PFSK-1 (cell line): ENCODE results near the gene NRG3.

Source experiments
- FOXP2 ChIP-seq: optimal IDR thresholded peaks from 2 replicates; pipeline ENCODE3; 2011; ENCODE audit warnings: borderline replicate concordance, control low read depth, inconsistent platforms; ENCODE audit not compliant: insufficient read depth; ENCODE audit errors: extremely low read length, extremely low read depth
- POLR2AphosphoS5 ChIP-seq: IDR thresholded peaks from 2 replicates; pipeline ENCODE4 v1.6.1; 2012; ENCODE audit warnings: low read depth, mild to moderate bottlenecking, control low read depth, low read length, moderate library complexity
- SIN3A ChIP-seq: IDR thresholded peaks from 2 replicates; pipeline ENCODE4 v1.6.1; 2012; ENCODE audit warnings: mild to moderate bottlenecking, low read length, moderate library complexity, borderline replicate concordance; ENCODE audit not compliant: insufficient read depth
- TAF1 ChIP-seq: IDR thresholded peaks from 2 replicates; pipeline ENCODE4 v1.6.1; 2012; ENCODE audit warnings: low read length, control low read depth, borderline replicate concordance; ENCODE audit not compliant: insufficient read depth
- TF ChIP-seq, protein P1 (sequence below), 2 experiments: IDR thresholded peaks; 2 replicates each; pipeline versions ENCODE4 v1.6.1 to v1.8.0; 2011 to 2012; ENCODE audit warnings: low read depth in 2 of 2, low read length in 2 of 2, control low read depth in 1 of 2, inconsistent platforms in 1 of 2, mild to moderate bottlenecking in 1 of 2, moderate library complexity in 1 of 2; ENCODE audit not compliant: insufficient read depth in 1 of 2

NRG3 gene

GRCh38 chr10:82980321-82980720, 1105.3 kb downstream of the NRG3 start:
- TF ChIP-seq, protein P1, sequence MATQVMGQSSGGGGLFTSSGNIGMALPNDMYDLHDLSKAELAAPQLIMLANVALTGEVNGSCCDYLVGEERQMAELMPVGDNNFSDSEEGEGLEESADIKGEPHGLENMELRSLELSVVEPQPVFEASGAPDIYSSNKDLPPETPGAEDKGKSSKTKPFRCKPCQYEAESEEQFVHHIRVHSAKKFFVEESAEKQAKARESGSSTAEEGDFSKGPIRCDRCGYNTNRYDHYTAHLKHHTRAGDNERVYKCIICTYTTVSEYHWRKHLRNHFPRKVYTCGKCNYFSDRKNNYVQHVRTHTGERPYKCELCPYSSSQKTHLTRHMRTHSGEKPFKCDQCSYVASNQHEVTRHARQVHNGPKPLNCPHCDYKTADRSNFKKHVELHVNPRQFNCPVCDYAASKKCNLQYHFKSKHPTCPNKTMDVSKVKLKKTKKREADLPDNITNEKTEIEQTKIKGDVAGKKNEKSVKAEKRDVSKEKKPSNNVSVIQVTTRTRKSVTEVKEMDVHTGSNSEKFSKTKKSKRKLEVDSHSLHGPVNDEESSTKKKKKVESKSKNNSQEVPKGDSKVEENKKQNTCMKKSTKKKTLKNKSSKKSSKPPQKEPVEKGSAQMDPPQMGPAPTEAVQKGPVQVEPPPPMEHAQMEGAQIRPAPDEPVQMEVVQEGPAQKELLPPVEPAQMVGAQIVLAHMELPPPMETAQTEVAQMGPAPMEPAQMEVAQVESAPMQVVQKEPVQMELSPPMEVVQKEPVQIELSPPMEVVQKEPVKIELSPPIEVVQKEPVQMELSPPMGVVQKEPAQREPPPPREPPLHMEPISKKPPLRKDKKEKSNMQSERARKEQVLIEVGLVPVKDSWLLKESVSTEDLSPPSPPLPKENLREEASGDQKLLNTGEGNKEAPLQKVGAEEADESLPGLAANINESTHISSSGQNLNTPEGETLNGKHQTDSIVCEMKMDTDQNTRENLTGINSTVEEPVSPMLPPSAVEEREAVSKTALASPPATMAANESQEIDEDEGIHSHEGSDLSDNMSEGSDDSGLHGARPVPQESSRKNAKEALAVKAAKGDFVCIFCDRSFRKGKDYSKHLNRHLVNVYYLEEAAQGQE (IDR thresholded peaks at IDR 0.05; ENCODE audit: insufficient read depth in 1 of 2, low read depth in 2 of 2, low read length in 2 of 2) = no peak
- TF ChIP-seq FOXP2 = no peak
- TF ChIP-seq POLR2AphosphoS5 = no peak
- TF ChIP-seq SIN3A = no peak
- no peak for TF ChIP-seq TAF1

GRCh38 chr10:82981137-82981723, 1106.2 kb downstream of the NRG3 start:
- TF ChIP-seq POLR2AphosphoS5 (no peak), FOXP2 (no peak), SIN3A (no peak), TAF1 (no peak)
- TF ChIP-seq, protein P1 (IDR thresholded peaks at IDR 0.05; ENCODE audit: insufficient read depth in 1 of 2, low read depth in 2 of 2, low read length in 2 of 2) = no peak

DNA sequence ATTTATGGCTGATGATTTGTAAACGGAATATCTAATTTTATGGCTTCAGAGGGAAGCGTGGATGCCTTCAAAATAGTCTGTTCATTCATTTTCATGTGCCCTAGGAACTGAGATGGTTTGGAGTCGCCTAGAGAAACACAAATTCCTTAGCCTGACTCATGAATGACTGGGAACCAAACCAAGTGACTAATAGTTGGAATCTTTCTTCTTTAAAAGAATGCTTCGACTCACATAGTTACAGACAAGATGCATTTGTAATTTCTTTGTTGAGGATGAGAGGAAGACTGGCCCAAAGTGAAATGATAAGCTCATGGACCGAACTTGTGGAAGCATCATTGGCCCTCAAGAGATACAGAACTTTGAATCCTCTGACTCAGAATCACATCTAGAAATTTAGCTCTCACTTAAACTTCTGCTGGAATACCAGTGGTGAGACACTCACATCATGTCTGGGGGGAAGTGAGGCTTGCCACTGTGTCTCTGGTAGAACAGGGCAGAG, 1107.2 kb downstream of the NRG3 start:
- no peak for TF ChIP-seq TAF1
- TF ChIP-seq, protein P1 (IDR thresholded peaks at IDR 0.05; ENCODE audit: insufficient read depth in 1 of 2, low read depth in 2 of 2, low read length in 2 of 2) = no peak
- no peak for TF ChIP-seq POLR2AphosphoS5
- no peak for TF ChIP-seq SIN3A
- TF ChIP-seq FOXP2 = no peak

DNA sequence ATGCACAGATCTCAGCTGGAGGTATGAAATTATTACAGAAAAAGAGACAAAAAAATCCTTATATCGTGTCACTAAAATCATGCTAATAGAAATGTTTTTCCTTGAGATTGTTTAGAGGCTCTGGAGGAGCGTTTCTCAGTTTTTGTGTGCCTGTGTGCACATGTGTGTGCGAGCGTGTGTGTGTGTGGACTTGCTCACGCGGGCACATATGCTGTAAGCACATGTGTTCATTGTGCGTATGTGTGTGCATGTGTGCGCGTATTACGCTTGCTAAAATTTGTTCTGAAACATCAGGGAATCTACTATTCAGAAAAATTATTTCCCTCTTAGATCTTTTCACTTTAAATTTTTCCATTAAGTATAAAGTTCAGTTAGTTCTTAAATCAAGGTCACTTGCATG, 1111.2 kb downstream of the NRG3 start:
- TF ChIP-seq FOXP2 (no peak), TAF1 (no peak), POLR2AphosphoS5 (no peak), SIN3A (no peak)
- TF ChIP-seq, protein P1 (IDR thresholded peaks at IDR 0.05; ENCODE audit: insufficient read depth in 1 of 2, low read depth in 2 of 2, low read length in 2 of 2) = no peak

- TF ChIP-seq FOXP2 (no peak), TAF1 (no peak), SIN3A (no peak), POLR2AphosphoS5 (no peak)
- TF ChIP-seq, protein P1 (IDR thresholded peaks at IDR 0.05; ENCODE audit: insufficient read depth in 1 of 2, low read depth in 2 of 2, low read length in 2 of 2) = no peak
Observed at GRCh38 chr10:83007510-83007909, 1132.5 kb downstream of the NRG3 start.
